ENCODE results near the gene LRR1.
"Not testable (repeated sequence)": the region's sequence is repeated elsewhere in the genome, so short reads cannot be mapped to it uniquely, and the experiment has no call there.

The LRR1 gene, protein sequence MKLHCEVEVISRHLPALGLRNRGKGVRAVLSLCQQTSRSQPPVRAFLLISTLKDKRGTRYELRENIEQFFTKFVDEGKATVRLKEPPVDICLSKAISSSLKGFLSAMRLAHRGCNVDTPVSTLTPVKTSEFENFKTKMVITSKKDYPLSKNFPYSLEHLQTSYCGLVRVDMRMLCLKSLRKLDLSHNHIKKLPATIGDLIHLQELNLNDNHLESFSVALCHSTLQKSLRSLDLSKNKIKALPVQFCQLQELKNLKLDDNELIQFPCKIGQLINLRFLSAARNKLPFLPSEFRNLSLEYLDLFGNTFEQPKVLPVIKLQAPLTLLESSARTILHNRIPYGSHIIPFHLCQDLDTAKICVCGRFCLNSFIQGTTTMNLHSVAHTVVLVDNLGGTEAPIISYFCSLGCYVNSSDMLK

DNA sequence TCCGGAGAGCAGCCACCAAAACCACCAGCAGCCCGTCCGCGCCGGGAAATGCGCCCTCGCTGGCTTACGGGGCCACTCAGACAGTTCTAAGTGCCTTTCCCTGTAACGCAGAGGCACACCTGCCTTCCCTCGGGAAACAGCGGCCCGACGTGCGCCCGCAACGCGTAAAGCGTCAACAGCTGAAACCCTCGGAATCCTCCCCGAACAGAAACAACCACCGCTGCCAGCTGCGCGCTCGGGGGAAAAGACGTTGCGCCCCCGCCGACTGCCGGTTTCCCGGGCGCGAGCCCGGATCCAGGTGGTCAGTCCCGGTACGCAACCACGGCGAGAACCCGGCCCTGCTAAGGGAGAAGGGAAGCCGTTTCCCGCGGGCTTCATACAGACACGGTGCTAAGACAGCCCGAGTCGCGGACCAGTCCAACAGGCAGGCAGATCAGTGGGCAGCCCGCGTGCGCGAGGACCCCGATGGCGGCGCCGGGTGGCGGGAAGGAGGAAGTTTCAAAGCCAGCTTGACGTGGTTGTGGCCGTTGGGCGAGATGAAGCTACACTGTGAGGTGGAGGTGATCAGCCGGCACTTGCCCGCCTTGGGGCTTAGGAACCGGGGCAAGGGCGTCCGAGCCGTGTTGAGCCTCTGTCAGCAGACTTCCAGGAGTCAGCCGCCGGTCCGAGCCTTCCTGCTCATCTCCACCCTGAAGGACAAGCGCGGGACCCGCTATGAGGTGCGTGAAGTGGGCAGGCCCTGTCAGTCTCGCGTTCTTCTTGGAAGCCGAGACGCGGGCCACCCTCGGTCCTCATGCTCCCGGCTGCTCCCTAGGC, at the start of gene LRR1:
Gene LRR1, plus strand, starts transcription at position 456 of the 816 bp plus-strand sequence. Its CDS starts 81 bp downstream, at position 537.
- peak; percentile 67 for DNase-seq

- DNase-seq, result no peak
These were observed 49.3 kb upstream of the LRR1 start for GRCh38 chr14:49549446-49549845.

DNA sequence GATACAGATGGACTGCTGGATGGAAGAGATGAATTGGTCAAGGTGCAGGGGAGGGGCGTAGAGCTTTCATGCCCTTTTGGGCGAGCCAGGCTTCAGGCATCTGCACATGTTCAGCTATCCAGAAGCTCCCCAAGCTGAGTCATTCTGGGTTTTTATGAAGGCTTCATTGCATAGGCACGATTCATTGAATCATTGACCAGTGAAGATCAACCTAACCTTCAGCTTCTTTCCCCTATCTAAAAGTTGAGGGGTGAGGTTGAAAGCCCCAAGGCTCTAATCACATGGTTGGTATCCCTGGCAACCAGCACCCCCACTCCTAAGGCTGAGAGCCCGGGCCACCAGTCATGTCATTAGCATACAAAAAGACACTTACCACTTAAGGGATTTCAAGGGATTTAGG, 48.9 kb upstream of the LRR1 start:
- no peak for DNase-seq

DNA sequence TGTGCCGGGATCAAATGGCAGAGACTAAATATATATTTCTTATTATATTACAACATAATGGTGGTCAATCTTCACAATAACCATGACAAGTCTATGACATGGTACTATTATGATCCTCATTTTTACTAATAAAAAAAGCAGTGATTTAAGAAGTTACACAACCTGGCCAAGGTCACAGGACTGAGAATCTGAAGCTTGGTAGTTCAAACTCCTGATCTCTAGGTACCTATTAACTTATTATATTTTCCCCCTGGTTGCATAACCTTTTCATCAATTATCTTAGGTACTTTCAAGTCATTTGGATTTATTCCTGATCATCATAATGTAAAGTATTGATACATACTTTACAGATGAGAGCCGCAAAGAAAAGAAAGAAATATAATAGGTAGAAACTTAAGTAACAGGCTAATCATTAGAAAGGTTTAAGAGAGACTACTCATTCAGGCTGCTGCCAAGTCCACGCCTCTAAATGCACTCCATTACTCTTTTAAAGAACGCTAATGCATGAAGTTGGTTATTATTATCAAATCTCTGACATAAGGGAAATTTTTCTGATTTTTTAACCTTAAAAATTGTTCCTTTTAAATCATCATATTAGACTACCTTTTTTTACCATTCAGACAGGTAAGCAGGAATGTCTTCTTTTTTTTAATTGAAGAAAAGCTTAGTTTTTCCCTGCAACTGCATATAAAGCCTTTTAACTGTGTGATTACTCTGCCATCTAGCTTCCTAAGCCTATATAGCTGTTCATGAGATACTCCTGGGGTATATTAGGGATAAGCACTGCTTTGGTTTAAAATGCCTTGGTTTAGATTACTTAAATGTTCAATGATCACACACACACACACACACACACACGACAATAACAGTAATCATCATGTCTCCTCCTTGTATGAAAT, 48.2 kb upstream of the LRR1 start:
- DNase-seq, result no peak

DNA sequence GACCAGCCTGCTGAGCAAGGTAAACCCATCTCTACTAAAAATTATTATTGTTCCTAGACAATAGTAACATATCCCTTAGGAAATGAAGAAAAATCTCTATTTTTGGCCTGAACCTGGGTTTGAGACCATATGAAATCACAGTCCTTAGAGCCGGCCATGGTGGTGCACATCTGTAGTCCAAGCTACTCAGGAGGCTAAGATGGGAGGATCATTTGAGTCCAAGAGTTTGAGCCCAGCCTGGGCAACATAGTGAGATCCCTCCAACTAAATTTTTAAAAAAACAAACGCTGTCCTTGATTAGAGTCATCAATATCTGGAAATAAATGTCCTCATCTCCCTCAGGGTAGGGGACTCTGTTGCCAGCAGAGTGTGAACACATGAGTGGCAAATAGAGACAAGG, 47.2 kb upstream of the LRR1 start:
- no peak for DNase-seq

GRCh38 chr14:49553106-49553505, 45.6 kb upstream of the LRR1 start:
- DNase-seq, result no peak

DNA sequence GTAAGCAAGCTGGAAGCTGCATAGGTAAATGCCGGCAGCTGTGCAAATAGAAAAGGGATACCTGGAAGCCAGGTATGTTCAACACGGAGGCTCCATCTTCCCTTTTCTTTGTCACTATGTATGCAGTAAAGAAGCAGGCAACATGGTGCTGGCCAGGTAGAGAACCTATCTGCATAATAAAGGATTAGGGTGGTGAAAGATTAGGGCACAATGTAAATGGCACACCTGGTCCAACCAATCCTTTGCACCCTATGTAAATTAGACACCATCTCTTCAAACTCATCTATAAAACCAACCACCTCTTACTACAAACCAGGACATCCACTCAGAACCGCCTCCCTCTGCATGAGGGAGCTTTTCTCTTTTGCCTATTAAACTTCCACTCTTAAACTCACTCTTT, 44.8 kb upstream of the LRR1 start:
- DNase-seq, result no peak

DNA sequence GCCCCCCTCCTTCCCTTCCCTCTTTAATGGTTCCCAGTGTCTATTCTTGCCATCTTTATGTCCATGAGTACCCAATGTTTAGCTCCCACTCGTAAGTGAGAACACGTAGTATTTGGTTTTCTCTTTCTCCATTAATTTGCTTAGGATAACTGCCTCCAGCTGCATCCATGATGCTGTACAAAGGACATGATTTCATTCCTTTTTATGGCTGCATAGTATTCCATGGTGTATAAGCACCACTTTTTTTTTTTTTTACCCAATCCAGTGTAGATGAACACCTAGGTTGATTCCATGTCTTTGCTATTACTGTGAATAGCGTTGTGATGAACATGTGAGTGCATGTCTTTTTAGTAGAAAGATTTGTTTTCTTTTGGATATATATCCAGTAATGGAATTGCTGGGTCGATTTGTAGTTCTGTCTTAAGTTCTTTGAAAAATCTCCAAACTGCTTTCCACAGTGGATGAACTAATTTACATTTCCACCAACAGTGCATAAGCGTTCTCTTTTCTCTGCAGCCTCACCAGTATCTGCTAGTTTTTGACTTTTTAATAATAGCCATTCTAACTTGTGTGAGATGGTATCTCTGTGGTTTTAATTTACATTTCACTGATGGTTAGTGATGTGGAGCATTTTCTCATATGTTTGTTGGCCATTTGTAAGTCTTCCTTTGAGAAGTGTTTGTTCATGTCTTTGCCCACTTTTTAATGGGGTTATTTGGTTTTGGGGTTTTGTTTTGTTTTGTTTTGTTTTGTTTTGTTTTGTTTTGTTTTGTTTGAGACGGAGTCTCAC, 38.6 kb upstream of the LRR1 start:
- DNase-seq, result no peak

GRCh38 chr14:49566714-49567113, 32.0 kb upstream of the LRR1 start:
- no peak for DNase-seq

DNA sequence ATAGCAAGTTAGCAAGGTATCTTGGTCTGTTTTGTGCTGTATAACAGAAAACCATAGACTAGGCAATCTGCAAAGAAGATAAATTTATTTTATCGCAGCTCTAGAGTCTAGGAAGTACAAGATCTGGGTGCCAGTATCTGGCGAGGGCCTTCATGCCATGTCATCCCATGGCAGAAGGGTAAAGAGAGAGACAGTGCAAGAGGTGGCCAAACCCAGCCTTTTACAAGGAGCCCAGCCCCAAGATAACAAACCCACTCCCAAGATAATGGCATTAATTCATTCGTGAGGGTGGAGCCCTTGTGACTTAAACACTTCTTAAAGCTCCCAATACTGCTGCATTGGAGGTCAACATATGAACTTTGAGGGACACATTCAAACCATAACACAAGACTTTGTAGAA, 29.5 kb upstream of the LRR1 start:
- DNase-seq, result no peak

- DNase-seq, result no peak
These were observed 24.7 kb upstream of the LRR1 start for GRCh38 chr14:49574038-49574437.

GRCh38 chr14:49578141-49578540, 20.6 kb upstream of the LRR1 start:
- no peak for DNase-seq

DNA sequence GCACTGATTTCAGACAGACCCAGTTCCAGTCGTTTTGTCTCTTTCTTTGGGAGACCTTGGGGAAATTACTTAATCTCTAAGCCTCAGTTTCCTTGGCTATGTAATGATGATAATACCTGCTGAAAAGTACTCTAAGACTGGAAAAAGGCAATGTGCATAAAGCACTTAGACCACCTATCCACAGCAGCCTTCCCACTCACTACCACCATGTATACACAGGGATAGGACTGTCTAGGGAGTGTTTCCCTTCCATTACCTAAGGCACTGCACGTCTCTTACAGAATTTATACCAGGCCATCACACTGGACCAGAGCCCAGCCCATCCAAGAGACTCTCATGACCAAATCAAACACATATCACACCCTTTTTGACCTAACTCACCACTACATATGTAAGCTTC, 18.9 kb upstream of the LRR1 start:
- DNase-seq, result no peak

DNA sequence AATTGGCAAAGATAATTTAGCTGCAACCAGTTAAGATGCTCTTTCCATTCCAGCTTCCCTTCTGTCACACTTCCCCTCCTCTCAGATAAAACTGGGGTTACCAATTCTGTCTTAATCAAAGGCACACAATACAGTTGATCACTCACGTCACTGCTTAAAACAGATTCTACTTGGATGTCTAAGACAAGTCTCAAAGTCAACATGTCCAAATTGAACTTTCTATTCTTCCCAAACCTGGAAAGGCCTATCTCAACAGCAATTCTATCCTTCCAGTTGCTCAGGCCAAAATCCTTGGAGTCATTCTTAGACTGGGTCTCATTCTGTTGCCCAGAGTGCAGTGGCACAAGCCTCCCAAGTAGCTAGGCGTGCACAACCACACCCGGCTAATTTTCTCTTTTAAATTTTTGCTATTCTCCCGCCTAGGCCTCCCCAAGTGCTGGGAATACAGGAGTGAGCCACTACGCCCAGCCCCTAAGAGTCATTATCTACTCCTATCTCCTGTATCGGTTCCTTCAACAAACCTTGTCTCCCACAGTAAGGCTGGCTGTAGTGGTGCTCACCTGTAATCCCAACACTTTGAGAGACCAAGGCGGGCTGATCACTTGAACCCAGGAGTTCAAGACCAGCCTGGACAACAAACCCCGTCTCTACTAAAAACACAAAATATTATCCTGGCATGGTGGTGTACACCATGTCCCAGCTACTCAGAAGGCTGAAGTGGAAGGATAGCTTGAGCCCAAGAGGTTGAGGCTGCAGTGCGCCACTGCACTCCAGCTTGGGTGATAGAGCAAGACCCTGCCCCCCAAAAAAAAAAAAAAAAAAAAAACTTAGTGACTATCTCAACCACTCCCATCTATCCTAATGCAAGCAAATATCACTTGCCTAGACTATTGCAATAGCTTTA, 17.3 kb upstream of the LRR1 start:
- no peak for DNase-seq

DNA sequence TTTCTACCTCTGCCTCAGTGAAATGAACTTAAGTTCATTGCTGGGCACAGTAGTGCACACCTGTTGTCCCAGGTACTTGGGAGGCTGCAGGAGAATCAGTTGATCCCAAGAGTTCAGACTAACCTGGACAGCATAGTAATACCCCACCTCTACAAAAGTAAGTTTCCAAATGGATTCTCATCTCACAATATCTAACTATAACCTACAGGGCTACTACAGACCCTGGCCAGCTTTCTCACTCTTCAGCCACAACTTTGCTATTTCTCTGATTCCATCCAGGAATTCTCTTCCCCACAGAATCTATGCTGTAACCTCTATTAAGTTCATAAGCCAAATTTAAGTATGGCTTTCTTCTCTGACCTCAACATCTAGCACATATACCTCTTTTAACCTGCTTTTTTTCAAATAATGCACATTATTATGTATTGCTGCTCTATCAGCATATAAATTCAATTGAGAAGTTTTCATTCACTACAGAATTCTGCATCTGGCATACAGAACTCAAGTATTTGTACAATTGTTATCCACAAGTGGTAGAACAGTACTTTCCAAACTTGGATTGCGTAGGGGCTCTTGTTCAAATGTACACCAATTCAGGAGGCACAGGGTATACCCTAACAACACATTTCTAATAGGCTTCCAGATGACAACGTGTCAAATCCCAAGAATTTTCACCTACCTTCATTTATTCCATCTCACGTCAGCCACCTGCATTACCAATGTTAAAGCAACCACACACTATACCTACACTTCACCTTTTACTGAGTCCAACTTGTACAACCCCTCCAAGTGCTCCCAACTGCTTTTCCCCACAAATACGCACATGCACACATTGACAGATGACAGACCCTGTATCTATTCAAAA, 16.4 kb upstream of the LRR1 start:
- no peak for DNase-seq

DNA sequence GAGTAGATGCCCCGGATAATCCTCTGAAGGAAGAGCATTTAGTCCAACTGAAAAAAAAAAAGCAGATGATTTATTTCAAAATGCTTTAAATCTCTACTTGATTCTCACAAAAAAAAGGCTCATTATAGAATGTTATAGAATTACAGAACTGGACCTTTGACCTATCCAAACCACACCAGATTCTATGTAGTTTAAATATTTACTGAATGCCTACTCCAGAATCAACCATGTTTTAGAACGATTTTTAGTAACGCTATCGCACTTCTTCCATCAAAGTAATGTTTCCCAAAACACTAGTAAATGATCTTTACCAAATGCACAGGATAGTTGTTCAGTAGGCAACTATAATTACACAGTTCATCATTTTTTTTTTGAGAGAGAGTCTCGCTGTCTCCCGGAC, 15.1 kb upstream of the LRR1 start:
- DNase-seq, result no peak

- DNase-seq, result no peak
These were observed 14.7 kb upstream of the LRR1 start for GRCh38 chr14:49584058-49584457.

- not testable (repeated sequence) for DNase-seq
These were observed 13.6 kb upstream of the LRR1 start for GRCh38 chr14:49584981-49585640.

- DNase-seq, result peak; percentile 92
These were observed 12.7 kb upstream of the LRR1 start, which contains the start of gene RPS29 for GRCh38 chr14:49585803-49586672. Gene RPS29, minus strand, starts transcription at chr14:49586380. Its CDS starts 34 bp downstream, at chr14:49586346.

Data from NCI-H1048 (cell line).